DMS 273 (cell line): ENCODE results near the gene LEMD2.

Experiments
- DNase-seq: peaks from one replicate; lab custom pipeline; 2025; ENCODE audit not compliant: unreplicated experiment; lab: John Stamatoyannopoulos, UW

LEMD2 gene

DNA sequence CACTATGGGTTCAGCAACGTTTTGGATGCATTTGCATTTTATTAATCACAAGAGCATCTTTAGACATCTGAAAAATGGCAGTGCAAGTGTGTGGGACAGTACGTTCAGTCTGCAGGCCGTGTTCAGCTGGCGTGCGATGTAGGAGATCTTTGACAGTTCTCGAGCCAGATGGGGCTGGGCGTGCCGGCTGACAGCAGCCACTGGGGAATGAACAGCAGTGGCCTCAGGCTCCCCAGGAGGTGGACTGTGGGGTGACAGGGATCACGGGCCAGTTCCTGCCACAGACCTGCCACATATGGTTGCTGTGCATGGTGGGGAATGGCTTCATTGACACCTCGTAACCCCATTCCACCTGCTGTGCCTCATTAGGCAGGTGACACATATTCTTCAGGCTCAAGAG lies 31.3 kb upstream of the LEMD2 start:
- DNase-seq, result peak; percentile 69

DNA sequence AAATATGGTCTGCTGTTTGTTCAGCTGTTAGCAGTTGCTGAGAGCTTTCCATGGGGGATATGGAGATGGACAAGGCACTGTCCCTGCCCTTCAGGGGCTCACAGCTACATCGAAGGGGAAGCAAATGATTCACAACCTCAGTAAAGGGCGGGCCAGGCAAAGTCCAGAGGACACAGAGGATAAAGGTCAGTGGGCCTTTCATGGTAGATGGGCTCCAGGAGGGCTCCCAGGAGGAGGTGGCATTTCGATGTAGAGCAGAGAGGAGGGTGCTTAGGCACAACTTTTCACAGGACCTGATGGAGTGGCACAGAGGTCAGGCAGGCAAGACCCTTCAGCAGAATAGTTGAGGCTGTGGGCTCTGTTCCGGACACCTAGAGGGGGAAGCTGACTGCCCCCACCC lies 30.1 kb upstream of the LEMD2 start:
- no peak for DNase-seq

DNA sequence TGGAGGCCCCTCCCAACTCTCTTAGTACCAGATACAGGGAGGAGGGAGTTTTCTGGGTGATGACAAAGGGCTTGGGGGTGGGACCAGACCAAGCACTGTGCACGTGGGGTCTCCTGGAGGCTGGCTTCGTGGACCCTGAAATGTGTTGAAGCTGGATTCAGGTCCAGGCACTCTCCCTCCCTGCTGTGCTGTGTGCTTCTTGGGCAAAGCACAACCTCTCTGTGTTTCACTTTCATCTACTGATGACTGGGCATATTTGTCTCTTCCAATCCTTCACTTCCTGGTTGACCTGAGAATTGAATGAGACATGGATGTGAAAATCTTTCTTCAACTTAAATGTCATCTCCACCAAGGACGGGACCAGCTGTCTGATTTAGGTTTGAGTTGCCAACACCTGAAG lies 29.4 kb upstream of the LEMD2 start:
- no peak for DNase-seq

DNA sequence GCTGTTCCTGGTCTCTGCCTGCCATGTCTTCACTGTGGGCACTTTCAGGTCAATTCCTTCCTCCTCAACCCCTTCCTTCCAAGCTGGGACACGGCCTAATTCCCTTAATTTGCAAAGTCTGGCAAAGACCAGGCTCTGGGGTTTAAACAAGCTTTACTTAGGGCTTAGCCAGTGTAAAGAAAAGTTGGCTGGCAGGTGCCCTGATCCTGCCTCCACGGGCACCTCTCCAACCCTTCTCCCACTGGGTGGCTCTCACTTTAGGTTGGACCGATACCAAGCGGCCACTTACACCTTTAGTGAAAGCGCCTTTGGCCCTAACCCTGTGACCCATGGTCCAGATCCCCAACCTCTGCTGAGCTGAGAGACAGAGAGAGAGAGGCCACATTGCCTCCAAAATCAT lies 28.6 kb upstream of the LEMD2 start:
- DNase-seq, result no peak

DNA sequence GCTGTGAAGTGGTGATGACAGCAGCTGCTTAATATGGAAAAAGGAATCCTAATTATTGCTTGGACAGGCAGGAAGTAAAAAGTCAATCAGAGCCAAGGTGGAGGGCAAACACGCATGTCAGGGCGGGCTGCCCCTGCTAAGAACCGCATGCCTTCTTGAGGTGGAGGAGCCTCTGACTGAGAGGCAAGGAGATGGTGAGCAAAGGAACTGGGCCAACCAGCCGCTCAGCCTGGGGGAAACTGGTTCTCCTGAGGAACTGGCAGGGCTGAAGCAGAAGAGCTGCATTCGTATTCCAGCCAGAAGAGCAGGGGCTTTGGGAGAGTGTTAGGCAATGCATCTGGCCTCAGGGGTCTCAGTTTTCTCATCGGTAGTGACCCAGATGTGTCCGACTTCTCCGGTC lies 28.0 kb upstream of the LEMD2 start:
- no peak for DNase-seq

DNA sequence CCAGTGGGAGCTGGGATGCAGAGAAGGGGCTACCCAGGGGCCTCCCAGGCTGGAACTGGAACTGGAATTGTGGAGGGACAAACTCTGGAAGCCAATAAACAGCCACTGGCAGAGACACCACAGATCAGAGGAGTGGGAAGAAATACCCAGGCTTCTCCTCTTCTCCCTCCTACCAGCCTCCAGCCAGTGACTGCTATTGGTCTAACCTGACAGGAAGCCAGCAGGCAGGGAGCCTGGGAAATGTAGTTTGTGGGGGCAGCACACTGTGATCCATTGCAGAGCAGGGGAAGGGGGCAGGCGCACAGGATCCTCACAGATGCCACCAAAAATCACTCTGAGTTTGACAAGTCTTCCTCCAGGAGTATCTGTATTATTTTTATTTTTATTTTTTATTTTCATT lies 26.9 kb upstream of the LEMD2 start:
- DNase-seq, result peak; percentile 79

DNA sequence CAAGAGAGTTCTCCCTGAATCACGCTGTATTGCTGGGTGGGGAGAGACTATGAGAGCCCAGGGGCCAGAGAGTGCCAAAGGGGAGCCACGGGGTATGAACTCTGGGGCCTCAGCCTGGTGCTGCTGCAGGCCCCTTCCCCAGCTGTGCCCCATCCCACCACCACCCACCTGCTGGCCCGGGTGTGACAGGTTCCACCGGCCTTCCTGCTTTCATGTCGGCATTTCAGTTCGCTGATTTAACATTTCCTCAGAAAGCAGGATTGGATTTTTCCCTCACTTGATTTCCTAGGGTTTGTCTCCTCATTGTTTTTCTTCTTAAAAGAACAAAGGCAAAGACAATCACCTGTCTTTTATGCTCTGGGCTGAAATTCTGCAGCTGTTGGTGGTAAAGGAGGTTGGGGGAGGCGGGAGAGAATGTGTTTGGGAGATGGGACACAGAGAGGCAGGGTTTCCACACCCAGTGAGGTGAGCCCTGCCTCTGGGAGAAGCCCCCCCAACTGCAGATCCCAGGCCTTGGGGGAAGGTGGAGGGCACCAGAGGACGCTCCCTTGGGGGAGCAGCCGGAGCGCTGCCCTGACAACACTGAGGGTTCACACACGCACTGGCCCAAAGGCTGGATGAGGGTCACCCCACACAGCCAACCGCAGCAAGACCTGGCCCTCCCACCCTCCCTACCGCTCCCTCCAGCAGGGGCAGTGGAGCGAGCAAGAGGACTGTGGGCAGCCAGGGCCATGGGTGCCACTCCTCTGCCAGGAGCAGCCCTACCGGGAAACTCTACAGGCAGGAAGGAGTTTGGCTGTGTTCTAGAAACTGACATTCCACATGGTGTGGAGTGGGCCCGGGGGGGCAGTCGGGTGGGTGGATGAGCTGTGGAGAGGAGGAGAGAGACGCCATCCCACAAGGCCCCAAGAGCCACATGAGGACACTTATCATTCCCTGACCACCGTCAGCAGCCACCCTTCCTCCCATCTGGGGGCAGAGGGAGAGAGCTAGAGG lies 25.4 kb upstream of the LEMD2 start:
- no peak for DNase-seq

DNA sequence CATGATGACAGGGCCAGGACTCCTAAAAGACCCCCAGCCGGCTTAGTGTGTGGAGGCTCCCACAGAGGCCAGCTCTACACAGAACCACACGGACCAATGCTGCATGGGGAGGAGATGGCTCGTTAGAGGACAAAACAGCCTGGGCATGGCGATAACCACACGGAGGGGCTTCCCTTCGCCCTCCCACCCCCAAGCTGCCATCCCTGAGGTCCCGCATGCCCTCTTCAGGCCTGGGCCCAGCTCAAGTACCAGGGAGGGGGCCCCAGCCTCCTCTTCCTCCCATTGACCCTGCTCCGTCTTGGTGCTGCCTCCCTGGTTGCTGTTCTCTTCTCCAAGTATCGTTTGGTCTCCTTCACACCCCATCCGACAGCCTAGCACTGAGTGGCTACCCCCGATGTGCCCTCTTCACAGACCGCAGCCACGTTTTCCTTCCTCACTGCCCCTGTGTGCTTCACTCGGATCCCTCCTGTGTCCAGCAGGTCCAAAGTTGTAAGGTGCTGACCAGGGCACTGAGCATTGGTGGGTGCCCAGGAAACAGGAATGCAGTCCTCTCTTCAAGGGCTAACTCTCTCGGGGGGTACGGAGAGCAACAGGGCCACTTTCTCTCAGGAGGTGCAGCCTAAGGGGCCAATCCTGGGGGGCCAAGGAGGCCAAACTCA lies 24.4 kb upstream of the LEMD2 start:
- DNase-seq, result no peak

DNA sequence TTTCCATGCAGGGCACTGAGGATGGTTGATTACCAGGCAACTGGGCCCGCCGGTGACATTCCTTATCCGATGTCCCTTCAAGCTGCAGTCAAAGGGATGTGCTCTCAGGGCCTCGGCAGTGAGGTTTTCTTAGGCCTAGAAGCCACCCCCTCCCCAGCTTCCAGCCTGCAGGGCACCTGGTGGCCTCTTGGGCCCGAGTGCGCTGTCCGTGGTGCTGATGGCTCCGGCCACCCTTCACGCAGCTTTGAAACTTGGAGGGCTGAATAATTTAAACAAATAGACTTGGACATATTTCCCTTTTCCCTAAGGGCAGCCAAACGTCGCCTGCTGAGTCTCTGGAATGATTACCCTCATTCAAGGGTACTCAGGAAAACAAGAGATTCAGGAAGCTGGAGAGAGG lies 23.7 kb upstream of the LEMD2 start:
- DNase-seq, result peak; percentile 52

DNA sequence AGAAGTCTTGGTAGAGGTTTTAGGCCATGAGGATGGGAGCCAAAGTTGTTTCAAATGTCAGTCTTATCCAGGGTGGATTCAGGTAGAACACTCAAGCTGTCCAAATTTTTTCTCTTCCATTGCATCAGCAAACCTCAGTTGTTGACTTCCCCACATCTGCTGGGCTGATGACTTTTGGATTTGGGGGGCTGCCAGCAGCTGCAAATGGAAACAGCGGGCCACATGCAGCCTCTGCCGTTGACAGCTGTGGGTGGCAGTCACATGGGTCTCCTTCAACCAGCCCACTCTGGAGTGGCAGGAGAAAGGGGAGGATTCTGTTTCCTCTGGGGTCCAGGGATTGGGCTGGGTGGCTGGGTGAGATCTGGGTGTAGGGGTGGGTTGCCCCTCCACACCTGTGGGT lies 20.7 kb upstream of the LEMD2 start:
- peak; percentile 93 for DNase-seq

DNA sequence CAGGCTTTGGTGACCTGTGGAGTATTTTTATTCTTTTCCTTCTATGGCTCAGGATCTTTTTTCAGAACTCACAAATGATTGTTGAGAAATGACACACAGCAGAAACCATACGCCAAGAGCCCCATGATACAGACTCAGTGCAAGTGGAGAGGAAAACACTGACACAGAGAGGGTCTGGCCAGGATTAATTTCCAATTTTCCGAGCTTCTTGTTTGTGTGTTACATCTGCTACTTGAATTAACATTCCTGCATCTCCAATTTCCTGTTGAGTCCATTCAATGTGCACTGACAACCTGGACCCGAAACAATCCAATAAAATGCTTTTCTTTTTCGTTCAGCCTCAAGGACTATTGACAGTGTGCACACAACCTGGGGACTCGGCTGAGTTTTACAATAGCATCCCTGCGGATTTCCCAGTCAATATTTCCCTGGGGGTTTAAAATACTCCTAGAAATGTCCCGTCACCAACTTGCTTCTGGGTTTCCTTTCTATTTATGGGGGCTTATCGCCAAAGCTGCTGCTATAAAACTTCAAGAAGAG lies 19.8 kb upstream of the LEMD2 start:
- peak; percentile 20 for DNase-seq

DNA sequence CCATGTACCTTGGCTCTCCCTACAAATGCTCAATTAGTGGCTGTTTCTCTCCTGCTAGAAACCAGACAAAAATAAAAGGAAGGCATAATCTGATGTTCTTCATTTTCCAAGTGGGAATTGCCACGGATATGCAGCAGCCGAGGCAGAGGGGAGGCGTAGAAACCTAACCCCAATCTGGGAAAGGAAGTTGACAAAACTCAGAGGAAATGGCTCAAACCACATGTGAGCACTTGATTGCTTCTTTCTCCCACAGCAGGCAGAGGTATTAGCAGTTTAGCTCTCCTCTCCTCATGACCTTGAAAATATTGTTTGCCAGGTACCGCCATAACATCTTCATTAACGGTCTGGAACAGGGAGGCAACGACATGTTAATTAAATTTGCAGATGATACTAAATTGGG lies 18.7 kb upstream of the LEMD2 start:
- no peak for DNase-seq

DNA sequence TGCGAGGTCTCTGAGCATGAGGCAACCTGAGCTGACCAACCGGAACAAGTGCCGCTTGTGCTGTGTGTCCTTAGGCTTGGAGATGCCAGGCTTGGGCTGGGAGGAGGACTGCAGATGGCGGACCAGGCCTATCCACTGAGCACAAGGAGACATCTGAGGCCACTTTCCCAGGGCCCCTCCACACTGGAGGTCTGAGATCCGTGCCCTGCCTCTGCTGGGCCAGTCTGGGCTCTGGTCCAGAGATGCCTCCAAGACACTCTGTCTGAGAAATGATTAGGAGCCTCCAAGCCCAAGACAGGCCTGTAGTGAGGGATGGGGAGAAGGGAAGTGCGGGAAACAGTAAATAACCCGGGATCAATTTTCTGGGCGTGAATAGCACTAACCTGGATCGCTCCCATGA lies 17.9 kb upstream of the LEMD2 start:
- DNase-seq, result no peak

DNA sequence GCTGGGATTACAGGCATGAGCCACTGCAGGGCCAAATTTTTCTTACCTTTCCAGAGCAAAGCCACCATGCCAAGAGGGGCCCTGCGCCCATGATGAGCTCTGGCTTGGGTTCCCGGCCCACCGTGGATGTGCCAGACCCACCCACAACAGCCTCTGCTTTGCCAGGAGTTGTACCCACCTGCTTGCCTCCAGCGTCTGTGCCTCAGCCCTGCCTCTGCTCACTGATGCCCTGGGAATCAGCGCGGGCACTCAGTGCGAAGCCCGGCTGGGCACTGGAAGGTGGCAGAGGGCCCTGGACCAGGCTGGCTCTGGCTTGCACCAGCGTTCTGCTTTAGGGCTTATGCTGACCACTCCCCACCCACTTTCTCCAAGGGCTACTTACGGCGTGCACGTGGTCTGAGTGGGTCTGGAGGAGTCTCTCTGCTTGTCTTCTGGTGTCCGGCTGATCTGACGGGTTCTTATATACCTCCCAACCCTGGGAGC lies 14.7 kb upstream of the LEMD2 start, which contains the start of gene MLN:
Gene MLN (minus strand): TSS at position 433 of the 483 bp plus-strand sequence. CDS start 2,840 bp downstream, outside the sequence.
- no peak for DNase-seq

DNA sequence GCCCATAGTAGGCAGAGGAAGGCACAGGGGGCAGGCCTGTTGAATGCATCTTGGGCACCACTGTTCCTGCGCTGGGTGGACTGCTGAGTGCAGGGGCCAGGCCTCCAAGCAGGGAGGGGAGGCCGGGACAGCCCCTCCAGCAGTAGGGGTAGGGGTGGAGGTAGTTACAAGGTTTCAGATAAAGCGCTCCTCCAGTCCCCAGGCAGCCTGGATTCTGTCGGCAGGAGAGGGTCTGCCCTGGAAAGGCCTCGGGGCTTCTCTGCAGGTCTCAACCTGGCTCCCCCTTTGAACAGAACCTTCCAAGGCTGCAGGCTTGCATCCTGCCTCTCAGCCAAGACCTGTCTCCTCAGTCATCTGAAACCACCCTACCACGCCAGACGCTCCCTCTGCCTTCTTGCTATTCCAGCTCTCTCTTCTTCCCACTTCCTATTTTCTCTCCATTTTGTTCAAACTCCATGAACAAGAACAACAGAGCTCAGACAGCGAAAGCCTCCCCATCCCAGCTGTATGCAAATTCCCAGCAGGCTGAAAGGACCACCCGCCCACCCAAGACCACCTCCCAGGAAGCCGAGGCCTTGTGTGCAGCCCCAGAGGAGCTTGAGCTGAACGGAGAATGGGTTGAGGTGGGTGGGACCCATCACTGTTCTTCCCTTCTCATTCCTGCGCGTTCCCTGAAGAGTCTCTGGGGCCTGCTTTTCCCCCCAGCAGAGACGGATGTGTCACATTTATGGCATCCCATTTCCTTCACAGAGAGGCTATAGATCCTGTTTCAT lies 13.4 kb upstream of the LEMD2 start:
- no peak for DNase-seq

DNA sequence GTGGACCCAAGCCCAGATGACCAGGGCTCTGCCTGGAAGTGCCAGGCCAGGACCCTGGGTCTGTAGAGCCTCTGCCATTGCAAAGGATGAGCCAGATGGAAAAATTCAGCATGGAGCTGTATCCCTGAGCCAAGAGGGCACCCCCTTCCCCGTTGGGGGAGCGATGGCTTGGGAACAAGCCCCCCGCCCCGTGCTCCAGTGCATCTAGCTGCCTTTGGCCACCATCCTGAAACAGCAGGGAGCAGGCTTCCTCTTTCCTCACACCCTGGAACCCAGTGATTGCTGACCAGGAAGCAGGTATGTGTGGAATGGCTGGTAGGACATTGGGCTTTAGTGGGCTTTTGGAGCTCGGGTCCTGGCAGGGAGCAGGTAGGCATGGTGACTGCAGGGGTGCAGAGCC lies 12.7 kb upstream of the LEMD2 start:
- no peak for DNase-seq

DNA sequence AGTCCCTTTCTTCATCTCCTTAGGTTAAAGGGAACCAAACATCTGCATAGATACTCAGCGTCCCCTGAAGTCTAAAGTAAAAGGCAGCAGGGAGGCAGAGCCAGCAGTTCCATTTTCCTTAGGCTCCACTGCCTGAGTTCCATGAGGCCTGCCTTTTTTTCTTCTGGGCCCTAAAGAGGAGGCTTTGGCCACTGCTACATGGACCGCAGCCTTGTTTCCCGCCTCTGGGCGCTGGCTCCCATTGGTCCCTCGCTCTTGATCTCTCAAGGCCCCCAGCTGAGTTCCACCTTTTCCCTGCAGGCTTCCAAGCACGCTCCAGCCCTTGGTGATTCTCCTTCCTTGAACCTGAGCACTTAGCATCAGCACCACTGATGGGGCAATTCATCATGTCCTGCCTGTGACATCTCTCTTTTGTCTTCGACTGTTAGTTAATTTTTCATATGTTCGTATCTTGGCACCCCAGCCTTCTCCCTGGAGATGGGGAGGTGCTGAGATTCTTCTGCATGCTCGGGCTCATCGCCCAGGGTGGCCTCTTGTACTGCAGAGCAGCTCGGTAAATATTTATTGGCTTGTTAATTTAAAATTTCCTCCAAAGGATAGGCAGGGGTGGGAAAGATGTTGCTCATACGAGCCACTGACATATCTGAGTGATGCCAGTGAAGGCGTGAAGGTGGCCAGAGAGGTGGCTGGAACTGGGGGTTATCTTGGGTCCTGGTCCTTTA lies 11.5 kb upstream of the LEMD2 start:
- no peak for DNase-seq

DNA sequence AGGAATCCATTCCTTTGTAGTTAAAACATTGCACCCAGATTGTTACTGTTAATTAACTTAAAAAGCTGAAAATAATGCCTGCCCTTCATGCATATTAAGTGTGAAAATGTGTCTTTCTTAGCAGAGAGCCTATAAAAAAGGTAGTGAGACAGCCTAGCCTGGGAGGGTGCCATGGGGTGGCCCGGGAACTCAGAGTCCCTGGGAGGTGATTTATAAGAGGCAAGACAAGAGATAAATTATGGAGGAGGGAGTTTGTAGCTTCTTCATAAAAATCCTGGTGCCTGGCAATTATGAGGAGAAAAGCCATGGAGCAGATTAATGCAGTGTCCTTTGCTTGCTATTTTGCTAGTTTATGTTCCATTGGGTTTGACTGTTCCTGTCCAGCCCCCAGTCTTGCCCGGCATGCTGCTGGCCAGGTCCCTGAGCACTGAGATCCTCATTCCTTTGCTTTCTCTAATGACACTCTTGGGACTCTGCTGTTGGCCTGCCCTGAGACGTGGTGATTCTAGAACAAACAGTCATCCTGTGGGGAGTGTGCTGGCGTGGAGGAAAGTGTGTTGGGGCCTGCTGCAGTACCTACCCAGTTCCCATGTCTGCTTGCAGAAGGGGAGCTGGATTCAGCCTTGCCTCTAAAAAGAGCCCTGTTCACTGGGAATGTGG lies 10.7 kb upstream of the LEMD2 start:
- DNase-seq, result no peak

DNA sequence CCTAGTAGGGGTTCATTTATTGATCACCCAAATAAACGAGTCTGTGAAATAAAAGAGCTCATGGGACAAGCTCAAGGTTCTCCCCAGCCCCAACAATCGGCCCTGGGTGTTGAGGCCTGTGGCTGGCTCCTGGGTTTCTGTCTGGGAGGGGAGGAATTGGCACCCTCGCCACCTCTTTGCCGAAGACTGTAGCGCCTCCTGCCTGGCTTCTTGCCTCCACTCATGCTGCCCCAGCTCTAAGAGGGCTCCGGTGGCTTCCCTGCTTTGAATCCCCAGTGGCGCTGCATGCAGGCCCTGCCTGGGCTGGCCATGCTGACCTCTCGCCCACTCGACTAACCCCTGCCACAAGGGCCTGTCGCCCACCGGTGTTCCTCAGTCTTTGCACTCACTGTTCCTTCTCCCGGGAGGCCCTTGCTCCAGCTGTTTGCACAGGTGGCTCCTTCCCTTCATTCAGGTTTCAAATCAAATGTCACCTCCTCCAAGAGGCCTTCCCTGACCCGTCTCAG lies 9.5 kb upstream of the LEMD2 start:
- no peak for DNase-seq
